HepG2 (cell line): ENCODE measurements around the gene TADA2A. TPM values are rescaled to one million over a fixed set of nuclear protein-coding genes. Genes with fewer than 3 reads are reported as not detected.

Source experiments
- ARNTL ChIP-seq: sonication (generic); formaldehyde crosslinking; IDR thresholded peaks from 2 replicates; pipeline ENCODE4 v1.4.0; 2020; ENCODE audit warnings: mild to moderate bottlenecking, missing genetic modification reagents
- FUBP1 ChIP-seq: sonication (generic); formaldehyde crosslinking; IDR thresholded peaks from 2 replicates; pipeline ENCODE4 v1.5.1; 2020; ENCODE audit warnings: missing genetic modification reagents, mild to moderate bottlenecking, borderline replicate concordance
- JUN ChIP-seq: sonication (generic); formaldehyde crosslinking; IDR thresholded peaks from 2 replicates; pipeline ENCODE4 v1.4.0; 2020; ENCODE audit warnings: mild to moderate bottlenecking, missing genetic modification reagents
- MIXL1 ChIP-seq: IDR thresholded peaks from 2 replicates; pipeline ENCODE4 v1.6.1; 2016
- NRL ChIP-seq: sonication (generic); formaldehyde crosslinking; IDR thresholded peaks from 2 replicates; pipeline ENCODE4 v1.5.0; 2020; ENCODE audit warnings: missing genetic modification reagents, mild to moderate bottlenecking, moderate library complexity, borderline replicate concordance
- RFX5 ChIP-seq: IDR thresholded peaks from 2 replicates; pipeline ENCODE4 v1.6.1; 2011; ENCODE audit warnings: low read depth, low read length, improper control_type of control experiment
- SNAPC4 ChIP-seq: sonication (generic); formaldehyde crosslinking; IDR thresholded peaks from 2 replicates; pipeline ENCODE4 v1.4.0; 2020; ENCODE audit warnings: mild to moderate bottlenecking, missing genetic modification reagents
- SNRNP70 ChIP-seq: fragments of 200-400 bp; formaldehyde crosslinking; IDR thresholded peaks from 2 replicates; pipeline ENCODE4 v1.6.1; 2017; ENCODE audit warnings: mild to moderate bottlenecking, low read depth, low read length, moderate library complexity
- TAF1 ChIP-seq: sonication (generic); formaldehyde crosslinking; IDR thresholded peaks from 2 replicates; pipeline ENCODE4 v1.4.0; 2020; ENCODE audit warnings: missing genetic modification reagents
- TSC22D2 ChIP-seq: sonication (generic); formaldehyde crosslinking; IDR thresholded peaks from 2 replicates; pipeline ENCODE4 v1.5.1; 2020; ENCODE audit warnings: missing genetic modification reagents, mild to moderate bottlenecking, borderline replicate concordance
- ZFY ChIP-seq: sonication (generic); formaldehyde crosslinking; IDR thresholded peaks from 2 replicates; pipeline ENCODE4 v1.4.0; 2020; ENCODE audit warnings: missing genetic modification reagents
- ZNF414 ChIP-seq: sonication (generic); formaldehyde crosslinking; IDR thresholded peaks from 2 replicates; pipeline ENCODE4 v1.5.0; 2020; ENCODE audit warnings: missing genetic modification reagents
- ZNF546 ChIP-seq: sonication (generic); formaldehyde crosslinking; conservative IDR thresholded peaks from 2 replicates; pipeline ENCODE4 v1.8.1; 2023; ENCODE audit warnings: mild to moderate bottlenecking, missing genetic modification reagents
- polyA plus RNA-seq, 8 experiments: library from polyadenylated mRNA; depleted of rRNA in 3 of 8; stranded (reverse) in 7 of 8; unstranded in 1 of 8; fragments of >200 nt; fragmentation: Illumina TruSeq in 4 of 8; extraction: Trizol in 4 of 8; gene quantifications; 2 replicates each; pipeline versions ENCODE4 v1.2.1 to v1.2.3, GENCODE V29; 2011 to 2016; ENCODE audit warnings: low read depth in 4 of 8, missing spikeins in 1 of 8, mixed read lengths in 1 of 8; ENCODE audit not compliant: insufficient read depth in 1 of 8
- total RNA-seq, 5 experiments: library from RNA; depleted of rRNA; stranded (reverse); fragments of >200 nt; fragmentation: Illumina TruSeq; extraction: Trizol; gene quantifications; 2 replicates each; pipeline ENCODE4 v1.2.3, GENCODE V29; 2016; ENCODE audit warnings: low read depth in 1 of 5
- TF ChIP-seq, protein P1 (sequence below): sonication (generic); formaldehyde crosslinking; IDR thresholded peaks from 2 replicates; pipeline ENCODE4 v1.5.0; 2020; ENCODE audit warnings: mild to moderate bottlenecking, missing genetic modification reagents, borderline replicate concordance

Gene TADA2A
- total and polyA plus RNA-seq, 2 of the 13 experiments (the other 11 are each of a cell fraction or from before 2014, with no cell fraction given), result 8.0 to 14.0 TPM

DNA sequence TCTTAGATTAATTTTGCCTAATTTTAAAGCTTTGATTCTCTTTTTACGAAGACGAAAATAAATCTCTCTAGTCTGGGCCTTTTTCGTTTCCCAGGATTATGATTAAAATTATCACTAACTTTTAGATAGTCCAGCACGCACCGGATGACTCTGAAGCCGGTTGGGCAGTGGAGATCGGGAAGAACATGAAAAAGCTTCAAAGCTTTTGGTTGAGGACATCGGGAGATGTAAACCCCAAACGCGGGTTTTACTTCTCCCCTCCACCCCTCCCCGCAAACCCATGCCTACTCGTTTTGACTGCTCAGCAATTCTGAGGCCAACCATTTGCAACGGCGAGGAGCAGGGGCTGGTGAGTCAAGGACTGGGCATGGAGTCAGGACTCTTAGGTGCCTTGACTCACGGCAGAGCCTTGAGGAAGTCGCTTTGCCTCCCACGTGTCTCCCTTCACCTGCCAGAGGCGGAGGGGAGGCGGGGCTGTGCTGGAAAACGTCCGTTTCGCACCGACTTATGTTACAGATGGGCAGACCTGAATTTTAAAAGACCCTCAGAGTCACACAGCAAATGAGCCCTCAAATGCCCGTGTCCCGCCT, 82.0 kb downstream of the TADA2A start (continued):
- TF ChIP-seq, protein P1, sequence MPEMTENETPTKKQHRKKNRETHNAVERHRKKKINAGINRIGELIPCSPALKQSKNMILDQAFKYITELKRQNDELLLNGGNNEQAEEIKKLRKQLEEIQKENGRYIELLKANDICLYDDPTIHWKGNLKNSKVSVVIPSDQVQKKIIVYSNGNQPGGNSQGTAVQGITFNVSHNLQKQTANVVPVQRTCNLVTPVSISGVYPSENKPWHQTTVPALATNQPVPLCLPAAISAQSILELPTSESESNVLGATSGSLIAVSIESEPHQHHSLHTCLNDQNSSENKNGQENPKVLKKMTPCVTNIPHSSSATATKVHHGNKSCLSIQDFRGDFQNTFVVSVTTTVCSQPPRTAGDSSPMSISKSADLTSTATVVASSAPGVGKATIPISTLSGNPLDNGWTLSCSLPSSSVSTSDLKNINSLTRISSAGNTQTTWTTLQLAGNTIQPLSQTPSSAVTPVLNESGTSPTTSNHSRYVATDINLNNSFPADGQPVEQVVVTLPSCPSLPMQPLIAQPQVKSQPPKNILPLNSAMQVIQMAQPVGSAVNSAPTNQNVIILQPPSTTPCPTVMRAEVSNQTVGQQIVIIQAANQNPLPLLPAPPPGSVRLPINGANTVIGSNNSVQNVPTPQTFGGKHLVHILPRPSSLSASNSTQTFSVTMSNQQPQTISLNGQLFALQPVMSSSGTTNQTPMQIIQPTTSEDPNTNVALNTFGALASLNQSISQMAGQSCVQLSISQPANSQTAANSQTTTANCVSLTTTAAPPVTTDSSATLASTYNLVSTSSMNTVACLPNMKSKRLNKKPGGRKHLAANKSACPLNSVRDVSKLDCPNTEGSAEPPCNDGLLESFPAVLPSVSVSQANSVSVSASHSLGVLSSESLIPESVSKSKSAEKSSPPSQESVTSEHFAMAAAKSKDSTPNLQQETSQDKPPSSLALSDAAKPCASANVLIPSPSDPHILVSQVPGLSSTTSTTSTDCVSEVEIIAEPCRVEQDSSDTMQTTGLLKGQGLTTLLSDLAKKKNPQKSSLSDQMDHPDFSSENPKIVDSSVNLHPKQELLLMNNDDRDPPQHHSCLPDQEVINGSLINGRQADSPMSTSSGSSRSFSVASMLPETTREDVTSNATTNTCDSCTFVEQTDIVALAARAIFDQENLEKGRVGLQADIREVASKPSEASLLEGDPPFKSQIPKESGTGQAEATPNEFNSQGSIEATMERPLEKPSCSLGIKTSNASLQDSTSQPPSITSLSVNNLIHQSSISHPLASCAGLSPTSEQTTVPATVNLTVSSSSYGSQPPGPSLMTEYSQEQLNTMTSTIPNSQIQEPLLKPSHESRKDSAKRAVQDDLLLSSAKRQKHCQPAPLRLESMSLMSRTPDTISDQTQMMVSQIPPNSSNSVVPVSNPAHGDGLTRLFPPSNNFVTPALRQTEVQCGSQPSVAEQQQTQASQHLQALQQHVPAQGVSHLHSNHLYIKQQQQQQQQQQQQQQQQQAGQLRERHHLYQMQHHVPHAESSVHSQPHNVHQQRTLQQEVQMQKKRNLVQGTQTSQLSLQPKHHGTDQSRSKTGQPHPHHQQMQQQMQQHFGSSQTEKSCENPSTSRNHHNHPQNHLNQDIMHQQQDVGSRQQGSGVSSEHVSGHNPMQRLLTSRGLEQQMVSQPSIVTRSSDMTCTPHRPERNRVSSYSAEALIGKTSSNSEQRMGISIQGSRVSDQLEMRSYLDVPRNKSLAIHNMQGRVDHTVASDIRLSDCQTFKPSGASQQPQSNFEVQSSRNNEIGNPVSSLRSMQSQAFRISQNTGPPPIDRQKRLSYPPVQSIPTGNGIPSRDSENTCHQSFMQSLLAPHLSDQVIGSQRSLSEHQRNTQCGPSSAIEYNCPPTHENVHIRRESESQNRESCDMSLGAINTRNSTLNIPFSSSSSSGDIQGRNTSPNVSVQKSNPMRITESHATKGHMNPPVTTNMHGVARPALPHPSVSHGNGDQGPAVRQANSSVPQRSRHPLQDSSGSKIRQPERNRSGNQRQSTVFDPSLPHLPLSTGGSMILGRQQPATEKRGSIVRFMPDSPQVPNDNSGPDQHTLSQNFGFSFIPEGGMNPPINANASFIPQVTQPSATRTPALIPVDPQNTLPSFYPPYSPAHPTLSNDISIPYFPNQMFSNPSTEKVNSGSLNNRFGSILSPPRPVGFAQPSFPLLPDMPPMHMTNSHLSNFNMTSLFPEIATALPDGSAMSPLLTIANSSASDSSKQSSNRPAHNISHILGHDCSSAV, result no peak
- no peak for TF ChIP-seq MIXL1 (CRISPR knock-in tag)
- TF ChIP-seq ARNTL, result no peak
- TF ChIP-seq ZFY (CRISPR knock-in tag), result no peak
- no peak for TF ChIP-seq NRL (CRISPR knock-in tag)
- TF ChIP-seq ZNF546 (CRISPR knock-in tag), result 0 out of 2 replicates have a peak, but pooled peaks have one; percentile 38
- TF ChIP-seq TSC22D2 (CRISPR knock-in tag), result no peak
- no peak for TF ChIP-seq SNRNP70
- TF ChIP-seq FUBP1 (CRISPR knock-in tag), result no peak
- no peak for TF ChIP-seq ZNF414 (CRISPR knock-in tag)
- TF ChIP-seq JUN (CRISPR knock-in tag), result 0 out of 2 replicates have a peak, but pooled peaks have one; percentile 3
- no peak for TF ChIP-seq SNAPC4 (CRISPR knock-in tag)
- no peak; the same call in 1 of the 2 replicates for TF ChIP-seq RFX5
- no peak for TF ChIP-seq TAF1 (CRISPR knock-in tag)
